Keratinocyte (primary cell): ENCODE data around the gene FES. TPM values are rescaled to one million over a fixed set of nuclear protein-coding genes. Genes with fewer than 3 reads are reported as not detected.

Experiments used
- DNase-seq: peaks from one replicate; pipeline ENCODE4 v3.0.0-alpha.2; 2011; ENCODE audit warnings: low read depth, missing footprints, low spot score
- FAIRE-seq: peaks from 2 replicates; lab custom pipeline; 2011; peaks lifted over from hg19 to GRCh38; lab: Jason Lieb, UNC
- H2AFZ ChIP-seq: 2 replicates; pipeline ENCODE4 v1.6.0; 2012; ENCODE audit warnings: low read length, control low read depth, inconsistent platforms; ENCODE audit not compliant: control insufficient read depth
- H3K27ac ChIP-seq: 2 replicates; pipeline ENCODE4 v1.5.1; 2011; ENCODE audit warnings: low read length; ENCODE audit not compliant: control insufficient read depth, insufficient read depth
- H3K27me3 ChIP-seq: 3 replicates; pipeline ENCODE4 v1.6.0; 2011; ENCODE audit warnings: low read length; ENCODE audit not compliant: control insufficient read depth, insufficient read depth; ENCODE audit errors: extremely low read depth
- H3K36me3 ChIP-seq, 2 experiments: 2 replicates in 1 of 2; 3 replicates in 1 of 2; pipeline ENCODE4 v1.5.1; 2011; ENCODE audit warnings: low read length in 2 of 2, mild to moderate bottlenecking in 1 of 2; ENCODE audit not compliant: control insufficient read depth in 2 of 2, insufficient read depth in 2 of 2; ENCODE audit errors: extremely low read depth in 1 of 2
- H3K4me1 ChIP-seq: 3 replicates; pipeline ENCODE4 v1.5.1; 2011; ENCODE audit warnings: low read length; ENCODE audit not compliant: control insufficient read depth, insufficient read depth; ENCODE audit errors: extremely low read depth
- H3K4me2 ChIP-seq: 3 replicates; pipeline ENCODE4 v1.6.0; 2011; ENCODE audit warnings: low read depth, low read length; ENCODE audit not compliant: control insufficient read depth, insufficient read depth; ENCODE audit errors: extremely low read depth
- H3K4me3 ChIP-seq, 3 experiments: fragments of 200-600 bp in 1 of 3; sonication (generic) in 1 of 3; 2 replicates in 2 of 3; 3 replicates in 1 of 3; pipeline ENCODE4 v1.5.1; 2011 to 2016; ENCODE audit warnings: low read length in 3 of 3, mild to moderate bottlenecking in 3 of 3, control low read depth in 2 of 3, inconsistent platforms in 1 of 3, low read depth in 1 of 3, mixed read lengths in 1 of 3, mixed run types in 1 of 3, moderate library complexity in 1 of 3; ENCODE audit not compliant: control insufficient read depth in 2 of 3, insufficient read depth in 2 of 3; ENCODE audit errors: extremely low read depth in 1 of 3
- H3K79me2 ChIP-seq: 2 replicates; pipeline ENCODE4 v1.6.0; 2012; ENCODE audit warnings: low read length; ENCODE audit not compliant: control insufficient read depth, insufficient read depth
- H3K9ac ChIP-seq: 3 replicates; pipeline ENCODE4 v1.6.0; 2011; ENCODE audit warnings: low read length; ENCODE audit not compliant: control insufficient read depth, insufficient read depth; ENCODE audit errors: extremely low read depth
- H3K9me1 ChIP-seq: 3 replicates; pipeline ENCODE4 v1.6.0; 2011; ENCODE audit warnings: low read length; ENCODE audit not compliant: control insufficient read depth, insufficient read depth; ENCODE audit errors: extremely low read depth
- H3K9me3 ChIP-seq: 2 replicates; pipeline ENCODE4 v1.5.1; 2012; ENCODE audit warnings: low read depth, low read length; ENCODE audit not compliant: control insufficient read depth
- H4K20me1 ChIP-seq: 3 replicates; pipeline ENCODE4 v1.6.0; 2011; ENCODE audit warnings: low read length; ENCODE audit not compliant: control insufficient read depth, insufficient read depth; ENCODE audit errors: extremely low read depth
- CTCF ChIP-seq, 3 experiments: IDR thresholded peaks in 1 of 3; conservative IDR thresholded peaks in 1 of 3; optimal IDR thresholded peaks in 1 of 3; 2 replicates in 2 of 3; 3 replicates in 1 of 3; pipeline versions ENCODE3 to v1.5.1; 2011; ENCODE audit warnings: low read length in 3 of 3, mild to moderate bottlenecking in 3 of 3, moderate library complexity in 2 of 3, control low read depth in 1 of 3, inconsistent platforms in 1 of 3; ENCODE audit not compliant: insufficient read depth in 2 of 3; ENCODE audit errors: extremely low read depth in 1 of 3
- EZH2 ChIP-seq: IDR thresholded peaks from one replicate; pipeline ENCODE4 v1.6.1; 2012; ENCODE audit warnings: inconsistent platforms, mild to moderate bottlenecking, low read length, moderate library complexity
- dilution Hi-C: fragments of 300-500 bp; cut with MboI; formaldehyde crosslinking; loops from one replicate; pipeline ENCODE4 v1.7.0; 2020; ENCODE audit warnings: low sequenced_read_pairs; ENCODE audit not compliant: extremely low pct_ligation_motif_present
- polyA plus RNA-seq, 5 experiments: library from polyadenylated mRNA; depleted of rRNA in 3 of 5; stranded (reverse) in 3 of 5; stranded (forward) in 1 of 5; unstranded in 1 of 5; fragments of >200 nt; gene quantifications; 1 replicate in 1 of 5; 2 replicates in 3 of 5; 3 replicates in 1 of 5; pipeline versions ENCODE4 v1.2.1 to v1.2.3, GENCODE V29; 2011 to 2012; ENCODE audit warnings: missing spikeins in 2 of 5, low read depth in 1 of 5, low replicate concordance in 1 of 5

FES gene
- polyA plus RNA-seq, 1 donor (not counting 4 experiments of a cell fraction or from before 2014, with no cell fraction given) = 0.34 TPM

GRCh38 chr15:90915216-90915807 lies 31.0 kb downstream of the FES start:
- H3K4me3 ChIP-seq = no peak overlapping the region

GRCh38 chr15:90915808-90916440 lies 31.6 kb downstream of the FES start:
- no peaks in the 10 kb centered on the region for H3K4me1 ChIP-seq
- H3K27ac ChIP-seq = no peak overlapping the region
- dilution Hi-C loops = no loop called here
- TF ChIP-seq EZH2 (no peak), CTCF (optimal IDR thresholded peaks at IDR 0.05 in 1 of 3, IDR thresholded peaks at IDR 0.05 in 1 of 3, conservative IDR thresholded peaks at IDR 0.05 in 1 of 3; ENCODE audit: extremely low read depth in 1 of 3, insufficient read depth in 2 of 3, low read length in 3 of 3) (no peak)
- no peak for DNase-seq
- H3K27me3 ChIP-seq = no peaks in the 10 kb centered on the region
- H3K9ac ChIP-seq = no peak overlapping the region
- peaks cover 18 to 21% of the 10 kb centered on the region in 2 experiments for H3K36me3 ChIP-seq
- no peaks in the 10 kb centered on the region for H3K79me2 ChIP-seq
- FAIRE-seq = no peak
- no peaks in the 10 kb centered on the region for H3K9me3 ChIP-seq
- H4K20me1 ChIP-seq = no peaks in the 10 kb centered on the region
- H2AFZ ChIP-seq = no peak overlapping the region
- H3K4me3 ChIP-seq = no peak overlapping the region
- H3K9me1 ChIP-seq = no peaks in the 10 kb centered on the region
- no peak overlapping the region for H3K4me2 ChIP-seq

More at GRCh38 chr15:90915216-90915807, 31.0 kb downstream of the FES start:
- no peak for FAIRE-seq
- no peak overlapping the region for H2AFZ ChIP-seq
- H3K79me2 ChIP-seq = no peaks in the 10 kb centered on the region
- H3K9me3 ChIP-seq = no peaks in the 10 kb centered on the region
- H3K4me2 ChIP-seq = no peak overlapping the region
- DNase-seq = no peak
- H3K27ac ChIP-seq = no peak overlapping the region
- peaks cover 15 to 23% of the 10 kb centered on the region in 2 experiments for H3K36me3 ChIP-seq
- H3K27me3 ChIP-seq = no peaks in the 10 kb centered on the region
- H3K4me1 ChIP-seq = no peaks in the 10 kb centered on the region
- H3K9ac ChIP-seq = no peak overlapping the region
- H3K9me1 ChIP-seq = no peaks in the 10 kb centered on the region
- no peaks in the 10 kb centered on the region for H4K20me1 ChIP-seq
- TF ChIP-seq CTCF (optimal IDR thresholded peaks at IDR 0.05 in 1 of 3, IDR thresholded peaks at IDR 0.05 in 1 of 3, conservative IDR thresholded peaks at IDR 0.05 in 1 of 3; ENCODE audit: extremely low read depth in 1 of 3, insufficient read depth in 2 of 3, low read length in 3 of 3) = no peak
- dilution Hi-C loops = no loop called here
